AG04449 (cell line): ENCODE measurements around the gene ITPR1.
A peak's percentile ranks its signal among the peaks of the same experiment; 100 is the strongest.

Source experiments
- CTCF ChIA-PET: fragments of 350-600 bp; formaldehyde crosslinking; extraction: SDS; loops from one replicate; lab custom pipeline; 2021; ENCODE audit warnings: antibody characterized with exemption; lab: Yijun Ruan, JAX
- POLR2A ChIA-PET: fragments of 400-600, 350-600 bp; formaldehyde crosslinking; extraction: SDS; loops from one replicate; lab custom pipeline; 2020; ENCODE audit warnings: antibody characterized with exemption, inconsistent platforms; lab: Yijun Ruan, JAX
- DNase-seq: peaks from one replicate; pipeline ENCODE4 v3.0.0-alpha.2; 2010; ENCODE audit warnings: low read depth, low spot score
- H3K4me3 ChIP-seq: 2 replicates; pipeline ENCODE4 v1.5.1; 2011; ENCODE audit warnings: low read depth, mild to moderate bottlenecking, control low read depth, low read length
- TF ChIP-seq, protein P1 (sequence below): IDR thresholded peaks from one replicate; pipeline ENCODE4 v1.5.1; 2011; ENCODE audit warnings: mild to moderate bottlenecking, moderate library complexity, low read length, control low read depth, inconsistent platforms; ENCODE audit not compliant: insufficient read depth; ENCODE audit errors: missing control alignments

Gene ITPR1

DNA sequence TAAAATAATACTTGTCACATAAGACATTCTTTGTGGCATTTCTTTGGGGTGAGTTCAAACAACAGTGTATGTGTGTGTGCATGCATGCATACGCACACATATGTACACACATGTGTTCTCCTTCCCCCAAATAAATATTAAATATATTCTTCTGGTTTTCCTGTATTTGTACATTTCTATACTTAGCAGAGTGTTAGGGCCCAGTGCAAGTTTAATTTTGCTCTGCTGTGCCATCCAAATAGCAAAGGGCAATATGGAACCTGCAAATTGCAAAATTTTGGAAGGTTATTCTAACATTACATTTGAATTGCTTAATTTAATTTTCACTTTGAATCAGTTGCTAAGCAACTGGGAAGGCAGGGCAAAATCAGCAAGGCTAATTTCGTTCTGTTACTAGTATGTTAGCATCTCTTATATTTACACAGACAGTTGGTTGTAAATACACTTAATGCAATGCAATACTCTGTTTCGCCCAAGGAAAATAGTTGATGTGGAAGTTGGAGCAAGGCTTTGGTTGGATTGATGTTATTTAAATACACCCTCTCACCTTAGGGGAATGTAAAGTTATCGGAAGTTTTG lies 130.4 kb downstream of the ITPR1 start:
- ChIA-PET CTCF (interaction anchor here (2.1 to 11.4 kb wide), 2 partner anchors 10 to 272 kb away, joined by 8 to 241 read pairs; no protein-coding TSS in a partner anchor), POLR2A (no interaction called here)
- TF ChIP-seq, protein P1, sequence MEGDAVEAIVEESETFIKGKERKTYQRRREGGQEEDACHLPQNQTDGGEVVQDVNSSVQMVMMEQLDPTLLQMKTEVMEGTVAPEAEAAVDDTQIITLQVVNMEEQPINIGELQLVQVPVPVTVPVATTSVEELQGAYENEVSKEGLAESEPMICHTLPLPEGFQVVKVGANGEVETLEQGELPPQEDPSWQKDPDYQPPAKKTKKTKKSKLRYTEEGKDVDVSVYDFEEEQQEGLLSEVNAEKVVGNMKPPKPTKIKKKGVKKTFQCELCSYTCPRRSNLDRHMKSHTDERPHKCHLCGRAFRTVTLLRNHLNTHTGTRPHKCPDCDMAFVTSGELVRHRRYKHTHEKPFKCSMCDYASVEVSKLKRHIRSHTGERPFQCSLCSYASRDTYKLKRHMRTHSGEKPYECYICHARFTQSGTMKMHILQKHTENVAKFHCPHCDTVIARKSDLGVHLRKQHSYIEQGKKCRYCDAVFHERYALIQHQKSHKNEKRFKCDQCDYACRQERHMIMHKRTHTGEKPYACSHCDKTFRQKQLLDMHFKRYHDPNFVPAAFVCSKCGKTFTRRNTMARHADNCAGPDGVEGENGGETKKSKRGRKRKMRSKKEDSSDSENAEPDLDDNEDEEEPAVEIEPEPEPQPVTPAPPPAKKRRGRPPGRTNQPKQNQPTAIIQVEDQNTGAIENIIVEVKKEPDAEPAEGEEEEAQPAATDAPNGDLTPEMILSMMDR: no peak
- no peak for DNase-seq
- no peak overlapping the region for H3K4me3 ChIP-seq

DNA sequence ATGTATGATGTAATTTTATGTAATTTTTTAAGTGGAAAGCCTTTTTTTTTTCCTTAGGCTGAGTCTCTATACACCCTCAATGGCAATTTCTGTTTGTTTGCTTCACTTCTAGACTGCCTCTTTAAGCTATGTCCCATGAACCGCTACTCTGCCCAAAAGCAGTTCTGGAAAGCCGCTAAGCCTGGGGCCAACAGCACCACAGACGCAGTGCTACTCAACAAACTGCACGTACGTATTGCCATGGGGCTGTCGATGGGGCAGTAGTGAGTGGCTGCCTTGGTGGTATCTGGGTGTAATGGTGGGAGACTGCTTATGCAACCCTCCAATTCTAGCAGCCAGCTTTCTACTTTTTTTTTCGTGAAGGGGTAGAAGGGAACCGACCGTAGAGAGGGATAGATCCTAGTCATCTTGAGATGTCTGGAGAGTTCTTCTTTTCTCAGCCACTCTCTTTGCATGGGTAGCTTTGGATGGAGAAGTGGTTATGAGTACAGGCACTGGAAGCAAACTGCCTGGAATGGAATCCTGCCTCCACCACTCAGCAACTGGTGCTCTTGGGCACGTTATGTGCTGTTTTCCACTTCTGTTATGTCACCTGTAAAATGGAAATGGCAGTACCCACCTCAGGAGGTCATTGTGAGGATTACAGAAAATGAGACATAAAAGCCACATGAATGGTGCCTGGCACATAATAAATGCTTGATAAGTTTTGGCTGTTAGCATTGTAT lies 134.7 kb downstream of the ITPR1 start:
- no peak for DNase-seq
- ChIA-PET CTCF (interaction anchor here (0.8 to 11.4 kb wide), 2 partner anchors 14 to 276 kb away, joined by 3 to 241 read pairs; no protein-coding TSS in a partner anchor), POLR2A (no interaction called here)
- no peak overlapping the region for H3K4me3 ChIP-seq
- TF ChIP-seq, protein P1: no peak

DNA sequence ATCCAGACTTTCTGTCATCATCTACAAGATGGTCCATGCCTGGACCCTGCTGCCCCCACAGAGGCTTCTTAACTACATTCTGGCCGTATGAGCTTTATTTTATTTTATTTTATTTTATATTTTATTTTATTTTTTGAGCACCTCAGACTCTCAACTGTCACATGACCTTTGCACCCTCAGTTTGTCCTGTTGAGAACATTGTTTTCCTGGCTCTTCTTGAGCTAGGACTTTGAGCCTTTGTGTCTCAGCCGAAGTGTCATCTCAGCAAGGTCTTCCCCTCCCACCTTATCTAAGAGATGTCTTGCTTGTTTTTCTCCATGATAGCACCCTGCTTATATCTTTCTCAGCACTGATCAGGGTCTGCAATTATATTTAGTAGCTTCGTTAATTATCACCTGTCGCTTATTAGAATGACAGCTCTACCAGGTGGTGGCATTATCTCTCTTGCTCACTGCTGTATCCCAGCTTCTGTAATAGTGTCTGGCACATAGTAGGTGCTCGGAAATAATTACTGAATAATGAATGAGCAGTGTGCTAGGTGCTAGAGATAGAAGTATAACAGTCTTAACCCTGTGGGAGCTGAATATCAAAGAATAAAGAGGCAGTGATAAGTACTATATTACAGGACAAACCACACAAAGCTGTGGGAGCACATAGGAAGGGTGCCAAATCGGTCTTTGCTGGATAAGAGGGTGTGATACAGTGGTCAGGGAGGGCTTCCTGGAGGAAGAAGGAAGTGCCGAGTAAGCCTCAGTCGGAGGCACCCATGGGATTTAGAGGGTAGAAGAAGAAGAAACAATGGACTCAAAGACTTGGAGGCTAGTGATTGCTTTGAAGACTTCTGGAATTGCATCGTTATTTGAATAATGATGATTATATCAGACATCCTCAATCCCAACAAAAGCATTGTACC lies 136.2 kb downstream of the ITPR1 start:
- no peak overlapping the region for H3K4me3 ChIP-seq
- TF ChIP-seq, protein P1: no peak
- CTCF ChIA-PET: interaction anchor here (4.7 to 11.4 kb wide), 2 partner anchors 278 to 286 kb away, joined by 46 to 241 read pairs; no protein-coding TSS in a partner anchor
- DNase-seq: no peak
- POLR2A ChIA-PET: no interaction called here

DNA sequence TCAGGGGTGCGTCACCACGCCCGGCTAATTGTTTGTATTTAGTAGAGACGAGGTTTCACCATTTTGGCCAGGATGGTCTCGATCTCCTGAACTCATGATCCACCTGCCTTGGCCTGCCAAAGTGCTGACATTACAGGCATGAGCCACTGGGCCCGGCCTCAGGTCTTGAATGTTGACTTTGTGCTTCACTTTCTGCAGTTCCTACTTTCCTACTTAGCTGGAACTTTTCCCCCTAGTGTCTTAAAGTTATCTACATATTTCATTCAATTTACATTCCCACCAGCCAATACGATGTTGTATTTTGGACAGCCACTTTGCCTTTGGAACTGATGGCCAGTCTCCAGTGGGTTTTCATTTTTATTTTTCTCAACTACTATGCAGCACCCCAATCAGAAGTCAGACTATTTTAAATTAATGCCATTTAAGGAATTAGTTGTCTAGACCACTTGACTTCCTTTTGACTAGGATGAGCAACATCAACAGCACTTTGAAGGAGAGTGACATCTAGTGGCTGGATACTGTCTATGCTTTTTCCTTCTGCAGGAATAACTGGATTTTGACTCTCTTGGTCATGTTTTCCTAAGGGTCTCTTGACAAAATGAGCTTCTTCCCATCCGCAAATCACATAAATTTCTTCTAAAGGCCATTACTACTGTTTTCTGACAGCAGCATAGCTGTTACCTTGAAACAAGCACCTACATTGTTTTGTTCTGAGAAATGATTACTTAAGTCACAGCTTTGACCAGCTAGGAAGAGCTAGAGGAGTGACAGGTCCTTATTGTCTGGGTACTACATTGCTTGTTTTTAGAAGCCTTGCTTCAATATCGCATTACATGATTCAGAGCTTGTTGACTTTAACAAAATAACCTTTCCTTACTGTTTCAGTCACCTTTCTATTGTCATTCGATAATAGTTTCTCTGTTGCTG lies 140.2 kb downstream of the ITPR1 start:
- peak; percentile 31 for DNase-seq

DNA sequence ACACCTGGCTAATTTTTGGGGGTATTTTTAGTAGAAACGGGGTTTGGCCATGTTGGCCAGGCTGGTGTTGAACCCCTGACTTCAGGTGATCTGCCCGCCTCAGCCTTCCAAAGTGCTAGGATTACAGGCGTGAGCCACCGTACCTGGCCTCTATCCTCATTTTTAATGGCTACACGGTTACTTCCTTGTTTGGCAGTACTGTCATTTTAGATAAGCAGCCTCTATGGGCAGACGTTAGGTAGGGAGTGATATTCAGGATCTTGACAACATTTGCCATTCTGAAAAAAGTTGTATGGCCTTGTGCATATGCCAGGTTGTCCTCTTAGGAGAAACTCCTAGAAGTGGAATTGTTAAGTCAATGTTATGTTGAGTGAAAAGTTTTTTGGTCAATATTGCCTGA lies 141.7 kb downstream of the ITPR1 start:
- CTCF ChIA-PET: interaction anchor here (1.4 to 11.4 kb wide), 4 partner anchors 19 to 288 kb away, joined by 5 to 241 read pairs (median 12); no protein-coding TSS in a partner anchor
- no peak overlapping the region for H3K4me3 ChIP-seq
- POLR2A ChIA-PET: no interaction called here
- no peak for DNase-seq
- TF ChIP-seq, protein P1: no peak

More for the DNA sequence above, 140.2 kb downstream of the ITPR1 start:
- ChIA-PET POLR2A (no interaction called here), CTCF (interaction anchor here (0.6 to 11.4 kb wide), 47 partner anchors 9 to 1433 kb away, joined by 3 to 241 read pairs (median 5); partner anchors contain the start of gene ITPR1)
- no peak overlapping the region for H3K4me3 ChIP-seq
- TF ChIP-seq, protein P1: peak; percentile 81
